ENCODE results near the gene LRRTM1. TPM values are rescaled to one million over a fixed set of nuclear protein-coding genes. Genes with fewer than 3 reads are reported as not detected.

The LRRTM1 gene
- total and polyA plus RNA-seq, 2 donors, result 0.63 to 1.1 TPM

DNA sequence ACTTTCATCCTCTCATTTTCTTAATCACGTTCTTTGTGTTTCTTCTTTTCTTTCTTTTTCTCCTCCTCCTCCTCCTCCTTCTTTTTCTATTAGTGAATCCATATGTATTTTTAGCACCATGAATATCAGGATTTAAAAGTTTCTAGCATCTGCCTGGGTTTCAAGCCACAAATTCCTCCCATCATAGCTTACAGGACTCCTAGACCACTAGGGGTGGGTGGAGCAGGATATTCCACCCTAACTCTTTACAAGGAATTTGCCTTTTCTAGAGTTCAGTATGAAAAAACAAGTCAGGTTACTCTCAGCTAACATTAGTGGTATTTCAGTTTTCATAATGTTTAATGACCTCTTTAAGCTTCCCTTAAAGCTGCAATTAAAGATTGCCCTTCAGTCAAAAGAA, 19.1 kb upstream of the LRRTM1 start:
- DNase-seq (ENCODE audit: extremely low spot score), result no peak
- H3K36me3 ChIP-seq (ENCODE audit: insufficient read depth), result no peaks in the 10 kb centered on the region
- H3K27ac ChIP-seq (ENCODE audit: low read depth), result no peak overlapping the region
- no peak overlapping the region for H3K4me3 ChIP-seq (ENCODE audit: low read depth, low read length)
- 52% methylated on average over 1 of the region's 1 CpG for WGBS
- no peaks in the 10 kb centered on the region for H3K4me1 ChIP-seq (ENCODE audit: insufficient read depth)

DNA sequence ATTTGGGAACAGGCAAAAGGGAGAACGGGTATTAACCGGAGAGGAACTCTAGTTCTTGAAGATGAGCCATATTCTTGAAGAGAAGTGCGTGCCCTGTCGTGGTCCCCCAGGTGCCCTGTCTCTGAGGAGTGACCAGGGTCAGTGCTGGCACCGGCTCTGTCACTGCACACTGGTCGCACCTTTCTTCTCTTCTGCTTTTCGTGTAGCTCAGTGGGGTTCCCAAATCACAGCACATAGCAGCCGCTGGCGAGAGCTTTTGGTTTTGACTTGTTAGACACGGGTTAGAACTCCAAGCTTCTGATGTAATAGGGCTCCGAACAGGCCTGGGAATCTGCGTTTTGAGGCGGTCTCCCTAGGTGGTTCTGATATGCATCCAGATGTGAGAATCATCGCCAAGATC, 18.4 kb upstream of the LRRTM1 start:
- Histone ChIP-seq H3K4me3 (ENCODE audit: low read depth, low read length) (no peak overlapping the region), H3K36me3 (ENCODE audit: insufficient read depth) (no peaks in the 10 kb centered on the region), H3K4me1 (ENCODE audit: insufficient read depth) (no peaks in the 10 kb centered on the region), H3K27ac (ENCODE audit: low read depth) (no peak overlapping the region)
- 49% methylated on average over 14 of the region's 14 CpGs for WGBS
- DNase-seq (ENCODE audit: extremely low spot score), result no peak

DNA sequence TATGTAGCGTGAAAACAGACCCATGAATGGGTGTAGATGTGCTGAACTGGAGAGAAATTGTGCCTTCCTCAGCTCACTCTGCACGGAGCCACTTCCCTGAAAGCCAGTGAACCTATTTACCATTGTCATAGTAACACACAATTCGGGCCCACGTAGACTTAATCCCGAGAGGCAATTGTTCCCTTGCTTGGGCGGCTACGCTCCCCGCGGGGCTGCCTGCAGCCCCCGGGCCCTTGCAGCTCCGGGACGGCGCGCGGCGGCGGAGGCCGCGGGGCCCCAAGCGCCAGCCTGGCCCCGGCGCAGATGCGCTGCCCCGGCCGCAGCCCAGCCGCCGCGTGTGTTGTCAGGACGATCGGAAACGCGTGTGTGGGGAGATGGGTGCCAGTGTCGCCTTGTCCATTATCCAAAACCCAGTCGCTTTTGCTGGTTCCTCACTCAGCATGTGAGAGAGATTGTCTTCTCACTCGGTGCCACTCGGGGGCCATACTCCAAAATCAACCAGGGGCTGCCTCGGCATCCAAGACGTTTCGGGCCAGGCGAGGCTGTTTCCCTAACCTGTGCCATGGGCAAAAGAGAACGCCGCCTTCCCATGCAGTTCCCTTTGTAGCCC, 17.9 kb upstream of the LRRTM1 start:
- no peak overlapping the region for H3K4me3 ChIP-seq (ENCODE audit: low read depth, low read length)
- no peak overlapping the region for H3K27ac ChIP-seq (ENCODE audit: low read depth)
- 7% methylated on average over 42 of the region's 42 CpGs for WGBS
- H3K36me3 ChIP-seq (ENCODE audit: insufficient read depth), result no peaks in the 10 kb centered on the region
- DNase-seq (ENCODE audit: extremely low spot score), result no peak
- H3K4me1 ChIP-seq (ENCODE audit: insufficient read depth), result no peaks in the 10 kb centered on the region

GRCh38 chr2:80312282-80312839, 7.8 kb upstream of the LRRTM1 start:
- H3K27ac ChIP-seq (ENCODE audit: low read depth), result no peak overlapping the region
- H3K36me3 ChIP-seq (ENCODE audit: insufficient read depth), result no peaks in the 10 kb centered on the region
- H3K4me3 ChIP-seq (ENCODE audit: low read depth, low read length), result no peak overlapping the region
- 90% methylated on average over 5 of the region's 5 CpGs for WGBS
- H3K4me1 ChIP-seq (ENCODE audit: insufficient read depth), result no peaks in the 10 kb centered on the region
- no peak for DNase-seq (ENCODE audit: extremely low spot score)

DNA sequence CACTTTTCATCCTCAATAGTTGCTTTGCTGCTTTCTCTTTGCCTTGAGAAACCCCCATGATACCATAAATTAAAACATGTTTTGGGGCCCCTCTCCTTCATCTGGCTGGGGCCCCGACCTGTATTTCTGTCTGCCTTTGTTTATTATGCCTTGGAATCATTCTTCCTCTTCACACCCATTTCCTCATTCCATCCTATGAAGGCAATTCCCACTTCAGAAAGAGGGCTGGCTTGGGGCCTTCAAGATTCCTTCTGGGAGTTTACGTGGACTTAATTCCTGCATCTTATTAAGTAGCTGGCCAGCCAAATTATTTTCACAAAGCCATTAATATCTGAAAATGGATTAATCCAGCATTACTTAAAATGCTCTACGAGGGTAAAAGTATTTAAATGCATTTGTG, 6.8 kb upstream of the LRRTM1 start:
- 35% methylated on average over 3 of the region's 3 CpGs for WGBS
- H3K27ac ChIP-seq (ENCODE audit: low read depth), result no peak overlapping the region
- DNase-seq (ENCODE audit: extremely low spot score), result no peak
- no peaks in the 10 kb centered on the region for H3K4me1 ChIP-seq (ENCODE audit: insufficient read depth)
- H3K36me3 ChIP-seq (ENCODE audit: insufficient read depth), result no peaks in the 10 kb centered on the region
- no peak overlapping the region for H3K4me3 ChIP-seq (ENCODE audit: low read depth, low read length)

- WGBS, result 1% methylated on average over 64 of the region's 64 CpGs
- Histone ChIP-seq H3K4me3 (ENCODE audit: low read depth, low read length) (no peak overlapping the region), H3K27ac (ENCODE audit: low read depth) (no peak overlapping the region), H3K4me1 (ENCODE audit: insufficient read depth) (no peaks in the 10 kb centered on the region), H3K36me3 (ENCODE audit: insufficient read depth) (no peaks in the 10 kb centered on the region)
- no peak for DNase-seq (ENCODE audit: extremely low spot score)
These were observed 1.3 kb downstream of the LRRTM1 start for GRCh38 chr2:80303006-80303908.

GRCh38 chr2:80302314-80303005, 2.1 kb downstream of the LRRTM1 start:
- WGBS, result 4% methylated on average over 50 of the region's 50 CpGs
- DNase-seq (ENCODE audit: extremely low spot score), result no peak
- Histone ChIP-seq H3K4me3 (ENCODE audit: low read depth, low read length) (peak overlapping the region; percentile 3), H3K27ac (ENCODE audit: low read depth) (no peak overlapping the region), H3K36me3 (ENCODE audit: insufficient read depth) (no peaks in the 10 kb centered on the region), H3K4me1 (ENCODE audit: insufficient read depth) (no peaks in the 10 kb centered on the region)

DNA sequence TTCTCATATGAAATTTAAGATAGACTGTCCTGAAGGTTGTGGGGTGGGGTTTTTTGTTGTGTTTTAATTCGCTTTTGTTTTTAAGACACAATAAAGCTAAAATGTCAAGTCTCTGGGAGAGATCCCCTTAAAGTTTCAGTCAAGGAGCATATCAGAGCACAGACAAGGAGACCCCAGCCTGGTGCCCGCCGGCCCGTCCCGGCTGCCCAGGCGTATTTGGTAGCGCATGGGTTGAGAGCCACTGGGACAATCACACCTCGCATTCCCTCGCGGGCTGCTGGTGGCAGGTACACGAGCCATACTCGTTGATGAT, 2.6 kb downstream of the LRRTM1 start:
- no peak overlapping the region for H3K27ac ChIP-seq (ENCODE audit: low read depth)
- 28% methylated on average over 12 of the region's 12 CpGs for WGBS
- no peak overlapping the region for H3K4me3 ChIP-seq (ENCODE audit: low read depth, low read length)

GRCh38 chr2:80300954-80301353, 3.6 kb downstream of the LRRTM1 start:
- Histone ChIP-seq H3K36me3 (ENCODE audit: insufficient read depth) (no peaks in the 10 kb centered on the region), H3K4me1 (ENCODE audit: insufficient read depth) (no peaks in the 10 kb centered on the region), H3K4me3 (ENCODE audit: low read depth, low read length) (no peak overlapping the region), H3K27ac (ENCODE audit: low read depth) (no peak overlapping the region)
- WGBS, result 26% methylated on average over 1 of the region's 1 CpG
- DNase-seq (ENCODE audit: extremely low spot score), result no peak

More for the DNA sequence above, 2.6 kb downstream of the LRRTM1 start:
- no peaks in the 10 kb centered on the region for H3K4me1 ChIP-seq (ENCODE audit: insufficient read depth)
- no peak for DNase-seq (ENCODE audit: extremely low spot score)
- H3K36me3 ChIP-seq (ENCODE audit: insufficient read depth), result no peaks in the 10 kb centered on the region

DNA sequence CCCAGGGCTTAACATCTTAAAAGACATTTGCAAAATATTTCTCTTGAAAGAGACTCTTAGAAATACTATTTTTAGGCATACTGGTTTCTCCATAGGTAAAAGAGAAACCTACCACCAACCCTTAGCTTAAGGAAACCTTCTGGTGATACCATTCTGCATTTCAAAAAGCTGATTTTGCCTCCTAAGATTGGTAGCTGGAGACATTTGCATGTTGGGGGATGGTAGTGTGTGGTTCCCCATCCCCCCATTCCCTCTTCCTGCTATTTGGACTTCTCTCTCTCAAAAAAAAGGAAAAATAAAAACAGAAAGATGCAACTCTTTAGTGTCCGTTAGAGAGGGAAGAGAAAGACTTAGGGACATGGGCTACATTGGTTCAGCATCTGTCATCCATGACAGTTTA, 4.2 kb downstream of the LRRTM1 start:
- DNase-seq (ENCODE audit: extremely low spot score), result no peak
- no peaks in the 10 kb centered on the region for H3K36me3 ChIP-seq (ENCODE audit: insufficient read depth)
- no peak overlapping the region for H3K4me3 ChIP-seq (ENCODE audit: low read depth, low read length)
- H3K27ac ChIP-seq (ENCODE audit: low read depth), result no peak overlapping the region
- WGBS, result 70% methylated on average over 1 of the region's 1 CpG
- H3K4me1 ChIP-seq (ENCODE audit: insufficient read depth), result no peaks in the 10 kb centered on the region

DNA sequence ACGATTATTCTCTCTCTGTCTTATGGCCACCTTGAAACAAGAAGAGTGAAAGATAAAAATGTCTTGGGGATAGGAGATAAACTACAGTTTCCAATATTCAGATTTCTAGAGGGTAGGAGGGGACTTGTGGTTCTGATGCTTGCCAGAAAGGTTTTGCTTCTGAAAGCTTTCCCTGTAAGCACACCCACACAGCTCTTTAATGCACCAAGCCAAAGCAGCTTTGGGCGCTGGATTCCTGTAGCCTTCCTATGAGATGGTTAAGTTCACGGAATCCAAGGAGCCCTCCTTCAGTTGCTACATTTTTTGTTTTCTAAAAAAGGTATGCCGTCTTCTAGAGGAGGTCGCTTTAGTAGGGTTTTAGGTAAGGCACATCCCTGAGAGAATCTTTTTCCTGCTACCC, 4.9 kb downstream of the LRRTM1 start:
- H3K4me1 ChIP-seq (ENCODE audit: insufficient read depth), result no peaks in the 10 kb centered on the region
- 50% methylated on average over 5 of the region's 5 CpGs for WGBS
- DNase-seq (ENCODE audit: extremely low spot score), result no peak
- H3K36me3 ChIP-seq (ENCODE audit: insufficient read depth), result no peaks in the 10 kb centered on the region
- no peak overlapping the region for H3K27ac ChIP-seq (ENCODE audit: low read depth)
- H3K4me3 ChIP-seq (ENCODE audit: low read depth, low read length), result no peak overlapping the region

DNA sequence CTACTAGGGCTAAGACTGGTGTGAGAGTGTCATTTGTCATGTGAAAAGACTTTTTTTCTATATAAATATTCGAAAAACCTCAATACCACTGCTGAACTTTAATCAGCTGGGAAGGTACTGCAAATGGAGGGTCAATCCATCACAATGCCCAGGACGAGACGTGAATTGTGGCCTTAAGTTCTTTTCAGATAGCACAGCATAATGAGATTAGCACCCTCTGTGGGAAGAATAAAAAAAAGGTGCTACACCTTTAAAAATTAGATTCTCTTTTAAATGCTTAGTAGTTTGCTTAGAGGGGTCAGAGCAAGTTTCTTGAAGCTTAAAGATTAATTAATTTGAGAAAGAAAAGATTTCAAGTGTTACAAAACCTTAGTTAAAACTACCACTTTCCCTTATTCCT, 5.6 kb downstream of the LRRTM1 start:
- 61% methylated on average over 3 of the region's 3 CpGs for WGBS
- no peak for DNase-seq (ENCODE audit: extremely low spot score)
- no peak overlapping the region for H3K4me3 ChIP-seq (ENCODE audit: low read depth, low read length)
- H3K27ac ChIP-seq (ENCODE audit: low read depth), result no peak overlapping the region
- H3K4me1 ChIP-seq (ENCODE audit: insufficient read depth), result no peaks in the 10 kb centered on the region
- H3K36me3 ChIP-seq (ENCODE audit: insufficient read depth), result no peaks in the 10 kb centered on the region

- no peaks in the 10 kb centered on the region for H3K36me3 ChIP-seq (ENCODE audit: insufficient read depth)
- no peak overlapping the region for H3K27ac ChIP-seq (ENCODE audit: low read depth)
- DNase-seq (ENCODE audit: extremely low spot score), result no peak
- H3K4me3 ChIP-seq (ENCODE audit: low read depth, low read length), result no peak overlapping the region
- no peaks in the 10 kb centered on the region for H3K4me1 ChIP-seq (ENCODE audit: insufficient read depth)
These were observed 11.5 kb downstream of the LRRTM1 start for GRCh38 chr2:80293039-80293438.

DNA sequence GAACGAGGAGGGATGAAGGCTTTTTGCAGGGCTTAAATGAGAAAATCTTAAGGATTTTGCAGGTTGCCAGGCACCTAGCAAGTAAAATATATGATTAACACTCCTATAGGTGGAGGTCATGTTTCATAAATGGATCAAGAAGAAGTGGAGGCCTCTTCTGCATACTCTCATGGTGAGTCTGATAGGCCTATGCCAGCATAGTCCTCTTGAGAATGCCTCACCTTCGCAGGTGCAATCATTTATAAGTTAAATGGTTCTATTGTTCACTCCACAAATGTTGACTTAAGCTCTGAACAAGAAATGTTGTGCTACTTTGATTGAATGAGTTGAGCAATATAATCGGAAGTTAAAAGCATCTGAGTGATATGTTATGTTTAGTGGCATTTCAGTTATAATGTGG, 12.1 kb downstream of the LRRTM1 start:
- H3K36me3 ChIP-seq (ENCODE audit: insufficient read depth), result no peaks in the 10 kb centered on the region
- H3K27ac ChIP-seq (ENCODE audit: low read depth), result no peak overlapping the region
- H3K4me1 ChIP-seq (ENCODE audit: insufficient read depth), result no peaks in the 10 kb centered on the region
- 85% methylated on average over 3 of the region's 3 CpGs for WGBS
- no peak for DNase-seq (ENCODE audit: extremely low spot score)
- H3K4me3 ChIP-seq (ENCODE audit: low read depth, low read length), result no peak overlapping the region
